Prostate gland (tissue), 2 donors: ENCODE measurements around the gene RNASE11. TPM values are rescaled to one million over a fixed set of nuclear protein-coding genes. Genes with fewer than 3 reads are reported as not detected.
"Not testable (repeated sequence)": the region's sequence is repeated elsewhere in the genome, so short reads cannot be mapped to it uniquely, and the experiment has no call there.

Source experiments
- DNase-seq: peaks from one replicate; pipeline ENCODE4 v3.0.0-alpha.2; 2019; ENCODE audit warnings: low spot score
- H3K27ac ChIP-seq, 2 donors: fragments of 200-600 bp; sonication (generic); 2 replicates each; pipeline ENCODE4 v1.5.1; 2017 to 2019
- H3K27me3 ChIP-seq: fragments of 200-600 bp; sonication (generic); replicated peaks from 2 replicates; pipeline ENCODE4 v1.5.1; 2019; ENCODE audit not compliant: insufficient read depth
- H3K36me3 ChIP-seq, 2 donors: fragments of 200-600 bp; sonication (generic); 1 replicate in 1 of 2; 2 replicates in 1 of 2; pipeline versions ENCODE4 v1.5.1 to v1.8.1; 2017 to 2019
- H3K4me1 ChIP-seq: fragments of 200-600 bp; sonication (generic); replicated peaks from 2 replicates; pipeline ENCODE4 v1.5.1; 2019
- H3K4me3 ChIP-seq, 2 donors: fragments of 200-600 bp; sonication (generic); 2 replicates each; pipeline ENCODE4 v1.5.1; 2017 to 2019
- H3K9me3 ChIP-seq: fragments of 200-600 bp; sonication (generic); 2 replicates; pipeline ENCODE4 v1.5.1; 2017
- POLR2A ChIP-seq: fragments of 450-650 bp; IDR thresholded peaks from one replicate; pipeline ENCODE4 v1.6.1; 2016; ENCODE audit warnings: antibody characterized with exemption, mild to moderate bottlenecking
- POLR2AphosphoS5 ChIP-seq: sonication (generic); formaldehyde crosslinking; IDR thresholded peaks from one replicate; pipeline ENCODE4 v1.6.1; 2017; ENCODE audit warnings: antibody characterized with exemption
- WGBS: methylation state at CpG from one replicate; pipeline ENCODE4 v1.1.5; 2018; 5-methylcytosine and 5-hydroxymethylcytosine counted together
- intact Hi-C: fragments of 100-400 bp; cut with DNase I; formaldehyde crosslinking; loops from one replicate; pipeline ENCODE4 v1.14.2; 2022
- total RNA-seq, 2 donors: library from RNA; depleted of rRNA; stranded (reverse); fragments of >200 nt; gene quantifications; one replicate each; pipeline ENCODE4 v1.1.0, GENCODE V29; 2016
- TF ChIP-seq, protein P1 (sequence below), 4 experiments: fragments of 200-600 bp in 2 of 4; fragments of 450-650 bp in 2 of 4; sonication (generic) in 2 of 4; IDR thresholded peaks; 1 replicate in 3 of 4; 2 replicates in 1 of 4; pipeline ENCODE4 v1.5.1; 2016 to 2019; ENCODE audit warnings: antibody characterized with exemption in 4 of 4, mild to moderate bottlenecking in 2 of 4, moderate library complexity in 2 of 4

RNASE11 gene
- total RNA-seq, 2 donors from 2014 or later = 1.0 TPM; not detected in 1

DNA sequence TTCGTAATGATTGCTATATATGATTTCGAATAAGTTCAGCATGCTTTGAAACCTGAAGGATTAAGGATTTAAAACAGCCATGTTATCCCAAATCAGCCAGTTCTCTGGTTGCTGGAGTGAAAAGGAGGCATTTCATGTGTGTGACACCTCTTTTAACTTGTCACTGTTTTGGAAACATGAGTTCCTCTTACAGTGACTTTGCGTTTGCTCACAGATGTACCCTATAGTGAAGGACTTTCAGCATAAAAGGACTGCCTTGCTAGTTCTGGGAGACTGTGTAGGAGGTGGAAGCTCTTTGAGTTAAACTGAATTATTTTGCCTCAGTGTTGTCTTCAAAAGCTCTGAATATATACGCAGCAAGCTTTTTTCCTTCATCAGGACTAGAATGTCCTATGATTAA is 7.6 kb downstream of the RNASE11 start:
- Histone ChIP-seq H3K9me3 (no peaks in the 10 kb centered on the region), H3K4me3 (no peak overlapping the region), H3K27ac (no peak overlapping the region), H3K4me1 (no peaks in the 10 kb centered on the region), H3K27me3 (no peaks in the 10 kb centered on the region), H3K36me3 (no peaks in the 10 kb centered on the region)
- WGBS = 57% methylated on average over 4 of the region's 4 CpGs
- TF ChIP-seq, protein P1, sequence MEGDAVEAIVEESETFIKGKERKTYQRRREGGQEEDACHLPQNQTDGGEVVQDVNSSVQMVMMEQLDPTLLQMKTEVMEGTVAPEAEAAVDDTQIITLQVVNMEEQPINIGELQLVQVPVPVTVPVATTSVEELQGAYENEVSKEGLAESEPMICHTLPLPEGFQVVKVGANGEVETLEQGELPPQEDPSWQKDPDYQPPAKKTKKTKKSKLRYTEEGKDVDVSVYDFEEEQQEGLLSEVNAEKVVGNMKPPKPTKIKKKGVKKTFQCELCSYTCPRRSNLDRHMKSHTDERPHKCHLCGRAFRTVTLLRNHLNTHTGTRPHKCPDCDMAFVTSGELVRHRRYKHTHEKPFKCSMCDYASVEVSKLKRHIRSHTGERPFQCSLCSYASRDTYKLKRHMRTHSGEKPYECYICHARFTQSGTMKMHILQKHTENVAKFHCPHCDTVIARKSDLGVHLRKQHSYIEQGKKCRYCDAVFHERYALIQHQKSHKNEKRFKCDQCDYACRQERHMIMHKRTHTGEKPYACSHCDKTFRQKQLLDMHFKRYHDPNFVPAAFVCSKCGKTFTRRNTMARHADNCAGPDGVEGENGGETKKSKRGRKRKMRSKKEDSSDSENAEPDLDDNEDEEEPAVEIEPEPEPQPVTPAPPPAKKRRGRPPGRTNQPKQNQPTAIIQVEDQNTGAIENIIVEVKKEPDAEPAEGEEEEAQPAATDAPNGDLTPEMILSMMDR (IDR thresholded peaks at IDR 0.05) = no peak
- no peak for TF ChIP-seq POLR2A
- TF ChIP-seq POLR2AphosphoS5 = no peak
- DNase-seq = no peak
- intact Hi-C loops = no loop called here

DNA sequence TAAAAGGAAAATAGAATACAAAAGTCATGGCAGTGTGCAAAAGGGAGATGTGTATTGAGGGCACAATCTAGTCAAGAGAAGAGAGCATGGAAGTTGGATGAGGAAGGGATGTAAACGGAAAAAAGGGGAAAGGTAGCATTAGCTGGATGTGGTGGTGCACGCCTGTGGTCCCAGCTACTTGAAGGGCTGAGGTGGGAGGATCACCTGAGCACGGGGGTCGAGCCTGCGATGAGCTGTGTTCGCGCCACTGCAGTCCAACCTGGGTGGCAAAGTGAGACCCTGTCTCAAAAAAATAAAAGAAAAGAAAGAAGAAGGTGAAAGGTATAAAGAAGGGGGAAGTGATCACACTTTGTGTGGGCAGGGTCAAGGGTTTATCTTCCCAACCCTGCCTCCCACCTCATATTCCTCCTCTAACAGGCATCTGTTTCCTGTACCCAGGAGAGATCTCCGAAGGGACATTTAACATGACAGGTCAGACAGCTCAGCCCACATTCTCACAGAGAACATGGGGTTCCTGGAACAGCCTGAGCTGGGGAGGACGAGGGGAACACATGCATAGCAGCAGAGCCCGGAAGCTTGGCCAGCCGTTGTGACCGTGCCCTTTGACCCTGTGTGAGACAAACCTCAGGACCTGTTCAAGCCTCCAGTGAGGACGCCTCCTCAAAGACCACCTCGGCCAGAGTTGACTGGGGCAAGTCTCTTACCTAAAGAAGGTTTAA is 8.9 kb downstream of the RNASE11 start:
- Histone ChIP-seq H3K36me3 (no peaks in the 10 kb centered on the region), H3K9me3 (no peaks in the 10 kb centered on the region), H3K4me3 (no peak overlapping the region), H3K4me1 (no peaks in the 10 kb centered on the region), H3K27ac (no peak overlapping the region), H3K27me3 (no peaks in the 10 kb centered on the region)
- WGBS = 76% methylated on average over 14 of the region's 14 CpGs
- TF ChIP-seq POLR2A = no peak
- no peak for TF ChIP-seq POLR2AphosphoS5
- TF ChIP-seq, protein P1 (IDR thresholded peaks at IDR 0.05) = no peak
- DNase-seq = no peak
- intact Hi-C loops = no loop called here

DNA sequence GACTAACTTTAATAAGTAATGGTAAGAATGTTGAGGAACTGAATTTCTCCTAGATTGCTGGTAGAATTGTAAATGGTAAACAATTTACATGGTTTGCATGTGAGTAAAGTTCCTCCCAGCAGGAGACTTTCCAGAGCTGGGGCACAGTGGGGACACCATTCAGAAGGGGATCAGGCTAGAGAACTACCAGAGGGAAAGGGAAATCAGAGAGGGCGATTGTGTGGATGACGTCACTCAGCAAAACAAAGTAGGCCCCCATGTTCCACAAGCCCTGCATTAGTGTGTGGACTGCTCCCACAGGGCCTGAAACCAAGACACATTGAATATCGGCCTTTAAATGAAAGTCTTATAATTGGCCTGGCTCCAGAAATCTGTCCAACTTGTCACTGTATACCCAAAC is 9.5 kb downstream of the RNASE11 start:
- Histone ChIP-seq H3K4me1 (no peaks in the 10 kb centered on the region), H3K9me3 (no peaks in the 10 kb centered on the region), H3K27me3 (no peaks in the 10 kb centered on the region), H3K4me3 (no peak overlapping the region), H3K36me3 (no peaks in the 10 kb centered on the region), H3K27ac (no peak overlapping the region)
- TF ChIP-seq POLR2A (no peak), POLR2AphosphoS5 (no peak)
- TF ChIP-seq, protein P1 (IDR thresholded peaks at IDR 0.05) = no peak
- 49% methylated on average over 3 of the region's 3 CpGs for WGBS
- no peak for DNase-seq
- intact Hi-C loops = no loop called here

DNA sequence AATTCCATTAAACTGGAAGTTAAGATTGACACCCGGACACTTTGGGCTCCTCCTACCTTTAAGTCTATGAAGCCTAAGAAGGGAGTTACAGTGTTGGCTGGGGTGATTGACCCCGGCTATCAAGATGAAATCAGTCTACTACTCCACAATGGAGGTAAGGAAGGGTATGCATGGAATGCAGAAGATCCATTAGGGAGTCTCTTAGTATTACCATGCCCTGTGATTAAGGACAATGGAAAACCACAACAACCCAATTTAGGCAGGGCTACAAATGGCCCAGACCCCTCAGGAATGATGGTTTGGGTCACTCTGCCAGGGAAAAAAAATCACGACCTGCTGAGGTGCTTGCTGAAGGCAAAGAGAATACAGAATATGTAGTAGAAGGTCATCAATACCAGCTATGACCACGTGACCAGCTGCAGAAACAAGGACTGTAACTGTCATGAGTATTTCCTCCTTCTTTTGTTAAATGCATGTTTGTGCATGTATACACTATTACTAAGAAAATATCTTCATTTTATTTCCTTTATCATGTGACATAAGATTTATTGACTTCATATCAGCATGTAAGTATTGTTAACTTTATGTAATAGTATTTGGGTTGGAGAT is 15.3 kb downstream of the RNASE11 start:
- H3K4me1 ChIP-seq, H3K9me3 ChIP-seq, H3K36me3 ChIP-seq, DNase-seq, intact Hi-C loops, H3K4me3 ChIP-seq, H3K27me3 ChIP-seq, H3K27ac ChIP-seq: not testable (repeated sequence)
- 35% methylated on average over 4 of the region's 4 CpGs for WGBS

DNA sequence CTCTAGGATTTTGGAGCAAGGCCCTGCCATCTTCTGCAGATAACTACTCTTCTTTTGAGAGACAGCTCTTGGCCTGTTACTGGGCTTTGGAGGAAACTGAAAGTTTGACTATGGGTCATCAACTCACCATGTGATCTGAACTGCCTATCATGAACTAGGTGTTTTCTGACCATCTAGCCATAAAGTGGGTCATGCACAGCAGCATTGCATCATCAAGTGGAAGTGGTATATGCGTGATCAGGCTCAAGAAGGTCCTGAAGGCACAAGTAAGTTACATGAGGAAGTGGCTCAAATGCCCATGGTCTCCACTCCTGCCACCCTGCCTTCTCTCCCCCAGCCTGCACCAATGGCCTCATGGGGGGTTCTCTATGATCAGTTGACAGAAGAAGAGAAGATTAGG is 17.1 kb downstream of the RNASE11 start:
- H3K4me1 ChIP-seq, H3K9me3 ChIP-seq, H3K27me3 ChIP-seq, H3K36me3 ChIP-seq, DNase-seq, H3K27ac ChIP-seq, H3K4me3 ChIP-seq, intact Hi-C loops: not testable (repeated sequence)
- 80% methylated on average over 1 of the region's 1 CpG for WGBS

DNA sequence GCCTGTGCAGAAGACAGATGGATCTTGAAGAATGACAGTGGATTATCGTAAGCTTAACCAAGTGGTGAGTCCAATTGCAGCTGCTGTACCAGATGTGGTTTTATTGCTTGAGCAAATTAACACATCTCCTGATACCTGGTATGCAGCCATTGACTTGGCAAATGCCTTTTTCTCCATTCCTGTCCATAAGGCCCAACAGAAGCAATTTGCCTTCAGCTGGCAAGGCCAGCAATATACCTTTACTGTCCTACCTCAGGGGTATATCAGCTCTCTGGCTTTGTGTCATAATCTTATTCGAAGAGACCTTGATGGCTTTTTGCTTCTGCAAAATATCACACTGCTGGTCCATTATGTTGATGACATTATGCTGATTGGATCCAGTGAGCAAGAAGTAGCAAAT is 17.9 kb downstream of the RNASE11 start:
- H3K4me1 ChIP-seq, intact Hi-C loops, H3K4me3 ChIP-seq, H3K9me3 ChIP-seq, H3K36me3 ChIP-seq, DNase-seq, H3K27ac ChIP-seq, H3K27me3 ChIP-seq: not testable (repeated sequence)
- WGBS = 93% methylated on average over 2 of the region's 2 CpGs
